Activated T-helper 2 cell treated with anti-CD3 and anti-CD28 coated beads, Interferon-gamma antibody, Interleukin-2, Interleukin-4, amounts not matched to agents 10 μg/mL and 5 μg/mL and 100 μg/mL, durations not matched to agents 14 hours and 24 hours and 36 hours (primary cell): ENCODE data around the gene PLAAT4. TPM values are rescaled to one million over a fixed set of nuclear protein-coding genes. Genes with fewer than 3 reads are reported as not detected.

ENCODE experiments used
- DNase-seq: peaks from one replicate; pipeline ENCODE4 v3.0.0; 2021; ENCODE audit warnings: low spot score
- H3K27ac Mint-ChIP-seq: one replicate; pipeline ENCODE4 v1.8.0; 2021; ENCODE audit warnings: mixed read lengths
- H3K27me3 Mint-ChIP-seq: one replicate; pipeline ENCODE4 v1.8.0; 2021; ENCODE audit warnings: low read depth, mixed read lengths
- H3K36me3 Mint-ChIP-seq: one replicate; pipeline ENCODE4 v1.8.0; 2021; ENCODE audit warnings: low read depth, mixed read lengths
- H3K4me1 Mint-ChIP-seq: one replicate; pipeline ENCODE4 v1.8.0; 2021; ENCODE audit warnings: low read depth, mixed read lengths
- H3K4me3 Mint-ChIP-seq: one replicate; pipeline ENCODE4 v1.8.0; 2021; ENCODE audit warnings: low read depth, mild to moderate bottlenecking, moderate library complexity, mixed read lengths
- H3K9me3 Mint-ChIP-seq: one replicate; pipeline ENCODE4 v1.8.0; 2021; ENCODE audit warnings: mixed read lengths
- intact Hi-C: fragments of 100-400 bp; cut with micrococcal nuclease; formaldehyde crosslinking; loops from one replicate; pipeline ENCODE4 v1.15.1; 2023
- total RNA-seq: library from RNA; stranded (reverse); gene quantifications from 2 replicates; pipeline ENCODE4 v1.2.3, GENCODE V29; 2022

Gene PLAAT4
- total RNA-seq, 1 donor from 2014 or later: 41.4 TPM

- peaks cover 44% of the 10 kb centered on the region for H3K4me1 Mint-ChIP-seq
- DNase-seq: no peak
- intact Hi-C loops: loop anchor here (1.0 kb wide), 2 partner anchors 14 to 22 kb away; no protein-coding TSS in a partner anchor
Observed at GRCh38 chr11:63552921-63553320, 16.3 kb downstream of the PLAAT4 start.

GRCh38 chr11:63553759-63554158, 17.2 kb downstream of the PLAAT4 start:
- Mint-ChIP-seq H3K9me3 (no peaks in the 10 kb centered on the region), H3K27ac (peak overlapping the region; percentile 89), H3K36me3 (peaks cover 3% of the 10 kb centered on the region), H3K4me1 (peaks cover 44% of the 10 kb centered on the region), H3K27me3 (no peaks in the 10 kb centered on the region), H3K4me3 (peak overlapping the region; percentile 63)
- intact Hi-C loops: loop anchor here (1.0 kb wide), 2 partner anchors 14 to 22 kb away; no protein-coding TSS in a partner anchor
- DNase-seq: peak; percentile 39

More at GRCh38 chr11:63552921-63553320, 16.3 kb downstream of the PLAAT4 start:
- Mint-ChIP-seq H3K27ac (no peak overlapping the region), H3K36me3 (peaks cover 3% of the 10 kb centered on the region), H3K27me3 (no peaks in the 10 kb centered on the region), H3K4me3 (peak overlapping the region; percentile 1), H3K9me3 (no peaks in the 10 kb centered on the region)

GRCh38 chr11:63554877-63555223, 18.2 kb downstream of the PLAAT4 start:
- H3K36me3 Mint-ChIP-seq: no peaks in the 10 kb centered on the region
- DNase-seq: no peak
- no peaks in the 10 kb centered on the region for H3K27me3 Mint-ChIP-seq
- H3K27ac Mint-ChIP-seq: no peak overlapping the region
- H3K4me1 Mint-ChIP-seq: peaks cover 44% of the 10 kb centered on the region
- no peak overlapping the region for H3K4me3 Mint-ChIP-seq
- H3K9me3 Mint-ChIP-seq: no peaks in the 10 kb centered on the region
- intact Hi-C loops: no loop called here

GRCh38 chr11:63556404-63557013, 19.9 kb downstream of the PLAAT4 start:
- H3K27ac Mint-ChIP-seq: no peak overlapping the region
- no peaks in the 10 kb centered on the region for H3K9me3 Mint-ChIP-seq
- H3K4me3 Mint-ChIP-seq: no peak overlapping the region
- intact Hi-C loops: no loop called here
- no peaks in the 10 kb centered on the region for H3K27me3 Mint-ChIP-seq
- DNase-seq: no peak
- no peaks in the 10 kb centered on the region for H3K36me3 Mint-ChIP-seq
- H3K4me1 Mint-ChIP-seq: peaks cover 51% of the 10 kb centered on the region

- Mint-ChIP-seq H3K4me1 (peaks cover 47% of the 10 kb centered on the region), H3K27me3 (no peaks in the 10 kb centered on the region)
Observed at GRCh38 chr11:63557570-63557969, 21.0 kb downstream of the PLAAT4 start.

GRCh38 chr11:63558459-63559157, 22.0 kb downstream of the PLAAT4 start:
- Mint-ChIP-seq H3K4me3 (no peak overlapping the region), H3K4me1 (peaks cover 44% of the 10 kb centered on the region), H3K27me3 (no peaks in the 10 kb centered on the region), H3K36me3 (no peaks in the 10 kb centered on the region), H3K9me3 (no peaks in the 10 kb centered on the region), H3K27ac (no peak overlapping the region)
- no peak for DNase-seq
- intact Hi-C loops: no loop called here

More at GRCh38 chr11:63557570-63557969, 21.0 kb downstream of the PLAAT4 start:
- H3K9me3 Mint-ChIP-seq: no peaks in the 10 kb centered on the region
- no peak overlapping the region for H3K27ac Mint-ChIP-seq
- no peaks in the 10 kb centered on the region for H3K36me3 Mint-ChIP-seq
- no peak for DNase-seq
- intact Hi-C loops: no loop called here
- H3K4me3 Mint-ChIP-seq: no peak overlapping the region

- H3K9me3 Mint-ChIP-seq: no peaks in the 10 kb centered on the region
- H3K4me3 Mint-ChIP-seq: no peak overlapping the region
- H3K27me3 Mint-ChIP-seq: no peaks in the 10 kb centered on the region
- DNase-seq: no peak
- intact Hi-C loops: no loop called here
- peaks cover 46% of the 10 kb centered on the region for H3K4me1 Mint-ChIP-seq
- H3K36me3 Mint-ChIP-seq: no peaks in the 10 kb centered on the region
- H3K27ac Mint-ChIP-seq: no peak overlapping the region
Observed at GRCh38 chr11:63560506-63561180, 24.0 kb downstream of the PLAAT4 start.

- H3K4me1 Mint-ChIP-seq: peaks cover 55% of the 10 kb centered on the region
- no peak within 1 kb of the TSS for H3K4me3 Mint-ChIP-seq
- no peaks in the 10 kb centered on the region for H3K36me3 Mint-ChIP-seq
- H3K27me3 Mint-ChIP-seq: no peaks in the 10 kb centered on the region
- peak within 1 kb of the TSS; percentile 4 for H3K27ac Mint-ChIP-seq
- intact Hi-C loops: loop anchor here (1.0 kb wide), 2 partner anchors 27 to 118 kb away; partner anchors contain the start of gene PLAAT4
- DNase-seq: no peak
- no peaks in the 10 kb centered on the region for H3K9me3 Mint-ChIP-seq
Observed at GRCh38 chr11:63563201-63564055, 26.8 kb downstream of the PLAAT4 start, which contains the start of gene PLAAT2. Gene PLAAT2 (minus strand): TSS chr11:63563379. CDS start chr11:63563324, 55 bp downstream.

- Mint-ChIP-seq H3K27me3 (no peaks in the 10 kb centered on the region), H3K9me3 (no peaks in the 10 kb centered on the region), H3K36me3 (no peaks in the 10 kb centered on the region), H3K4me3 (no peak overlapping the region), H3K27ac (no peak overlapping the region), H3K4me1 (peaks cover 58% of the 10 kb centered on the region)
- peak; percentile 44 for DNase-seq
- intact Hi-C loops: loop anchor here (1.0 kb wide), 2 partner anchors 28 to 119 kb away; partner anchors contain the start of gene PLAAT4
Observed at GRCh38 chr11:63564056-63564774, 27.6 kb downstream of the PLAAT4 start.

- no peak overlapping the region for H3K4me3 Mint-ChIP-seq
- no peak overlapping the region for H3K27ac Mint-ChIP-seq
- no peaks in the 10 kb centered on the region for H3K36me3 Mint-ChIP-seq
- H3K27me3 Mint-ChIP-seq: peaks cover 2% of the 10 kb centered on the region
- no peaks in the 10 kb centered on the region for H3K9me3 Mint-ChIP-seq
- intact Hi-C loops: loop anchor here (1.0 to 5.0 kb wide), 3 partner anchors 29 to 120 kb away; partner anchors contain the start of genes PLAAT3 and PLAAT4
- peaks cover 57% of the 10 kb centered on the region for H3K4me1 Mint-ChIP-seq
- DNase-seq: no peak
Observed at GRCh38 chr11:63564784-63565350, 28.3 kb downstream of the PLAAT4 start.

GRCh38 chr11:63567044-63567840, 30.6 kb downstream of the PLAAT4 start:
- no peak overlapping the region for H3K4me3 Mint-ChIP-seq
- H3K4me1 Mint-ChIP-seq: peaks cover 44% of the 10 kb centered on the region
- H3K36me3 Mint-ChIP-seq: no peaks in the 10 kb centered on the region
- DNase-seq: peak; percentile 70
- intact Hi-C loops: loop anchor here (1.0 to 5.0 kb wide), 7 partner anchors 14 to 124 kb away; partner anchors contain the start of genes PLAAT3 and PLAAT5
- no peaks in the 10 kb centered on the region for H3K9me3 Mint-ChIP-seq
- H3K27me3 Mint-ChIP-seq: peaks cover 21% of the 10 kb centered on the region
- peak overlapping the region; percentile 94 for H3K27ac Mint-ChIP-seq
